Putamen (tissue), 1 donor: ENCODE results near the gene ITGB3.

ENCODE experiments used
- DNase-seq: peaks from one replicate; pipeline ENCODE4 v3.0.0-alpha.2; 2016; ENCODE audit warnings: low spot score

ITGB3 gene

GRCh38 chr17:47276444-47276843, 22.8 kb downstream of the ITGB3 start:
- DNase-seq: no peak

- no peak for DNase-seq
Observed at GRCh38 chr17:47276868-47277267, 23.2 kb downstream of the ITGB3 start.

GRCh38 chr17:47277921-47278320, 24.3 kb downstream of the ITGB3 start:
- DNase-seq: no peak

GRCh38 chr17:47278561-47278960, 24.9 kb downstream of the ITGB3 start:
- DNase-seq: no peak

- DNase-seq: peak; percentile 15
Observed at GRCh38 chr17:47279062-47279801, 25.6 kb downstream of the ITGB3 start.

GRCh38 chr17:47280072-47280811, 26.6 kb downstream of the ITGB3 start:
- no peak for DNase-seq

GRCh38 chr17:47281216-47281615, 27.6 kb downstream of the ITGB3 start:
- DNase-seq: no peak

GRCh38 chr17:47285003-47285402, 31.4 kb downstream of the ITGB3 start:
- no peak for DNase-seq

- DNase-seq: no peak
Observed at GRCh38 chr17:47286198-47286914, 32.7 kb downstream of the ITGB3 start.

- no peak for DNase-seq
Observed at GRCh38 chr17:47287068-47287467, 33.4 kb downstream of the ITGB3 start.

- DNase-seq: no peak
Observed at GRCh38 chr17:47287639-47288038, 34.0 kb downstream of the ITGB3 start.

GRCh38 chr17:47288531-47289116, 35.0 kb downstream of the ITGB3 start:
- no peak for DNase-seq

- DNase-seq: no peak
Observed at GRCh38 chr17:47289302-47289701, 35.7 kb downstream of the ITGB3 start.

GRCh38 chr17:47290870-47291241, 37.2 kb downstream of the ITGB3 start:
- DNase-seq: no peak

- DNase-seq: no peak
Observed at GRCh38 chr17:47291242-47291873, 37.7 kb downstream of the ITGB3 start.

GRCh38 chr17:47292206-47292605, 38.6 kb downstream of the ITGB3 start:
- no peak for DNase-seq

- DNase-seq: peak; percentile 67
Observed at GRCh38 chr17:47295037-47295873, 41.6 kb downstream of the ITGB3 start.

GRCh38 chr17:47295874-47296255, 42.2 kb downstream of the ITGB3 start:
- no peak for DNase-seq

- DNase-seq: no peak
Observed at GRCh38 chr17:47297661-47298400, 44.2 kb downstream of the ITGB3 start.

GRCh38 chr17:47298712-47299111, 45.1 kb downstream of the ITGB3 start:
- DNase-seq: no peak
